GM18909 (cell line): ENCODE measurements around the gene ANKS1A.
"Not testable (repeated sequence)": the region's sequence is repeated elsewhere in the genome, so short reads cannot be mapped to it uniquely, and the experiment has no call there.

Experiments
- ATAC-seq: cut with Tn5 transposase; IDR thresholded peaks from one replicate; pipeline ENCODE4 v1.9.1; 2021; ENCODE audit warnings: mild to moderate bottlenecking; ENCODE audit not compliant: unreplicated experiment, poor library complexity

The ANKS1A gene

DNA sequence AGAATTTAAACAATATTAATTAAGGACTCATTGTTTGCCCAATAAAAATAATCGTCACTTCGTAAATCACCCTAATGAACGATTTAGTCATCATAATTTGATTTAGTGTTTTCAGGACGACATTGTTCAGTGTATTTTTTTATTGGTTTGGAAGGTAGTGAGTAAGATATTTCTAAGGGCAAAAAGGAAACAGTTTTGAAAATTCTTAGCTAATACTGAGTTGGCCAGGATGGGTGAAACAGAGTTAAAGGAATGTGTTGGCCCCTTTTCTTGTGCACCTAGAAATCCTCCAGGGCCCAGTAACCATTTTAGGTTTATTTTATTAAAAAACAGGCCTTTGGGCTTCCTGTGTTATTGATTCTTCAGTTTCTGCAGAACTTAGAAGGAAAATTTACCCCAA lies 25.3 kb downstream of the ANKS1A start:
- ATAC-seq: no peak

DNA sequence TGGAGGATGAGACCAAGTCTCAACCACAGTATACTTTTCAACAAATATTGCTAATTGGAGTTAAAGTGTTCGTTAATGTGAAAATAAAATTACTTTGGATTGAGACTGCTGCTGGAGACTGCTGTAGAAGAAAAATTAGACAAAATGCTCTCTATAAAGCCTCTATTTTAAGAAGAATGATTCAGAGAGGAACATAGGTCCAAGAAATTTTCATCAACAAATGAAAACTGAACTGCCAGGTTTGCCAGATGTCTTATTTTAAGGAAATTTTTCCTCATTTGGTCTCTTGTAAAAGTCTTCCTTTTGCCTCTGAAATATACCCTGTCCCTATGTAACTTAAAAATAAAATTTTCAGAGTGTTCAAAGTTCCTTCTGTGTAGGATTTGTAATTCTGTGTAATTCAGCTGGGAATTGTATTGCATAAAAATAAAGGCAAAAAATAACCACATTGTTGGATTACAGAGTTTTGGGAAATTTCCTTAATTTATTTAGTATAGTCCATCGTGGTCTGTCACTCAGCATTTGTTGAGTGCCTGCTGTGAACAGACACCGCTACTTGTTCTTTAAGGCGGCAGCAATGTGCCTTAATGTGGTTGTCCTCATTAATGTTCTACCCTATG lies 27.4 kb downstream of the ANKS1A start:
- no peak for ATAC-seq

DNA sequence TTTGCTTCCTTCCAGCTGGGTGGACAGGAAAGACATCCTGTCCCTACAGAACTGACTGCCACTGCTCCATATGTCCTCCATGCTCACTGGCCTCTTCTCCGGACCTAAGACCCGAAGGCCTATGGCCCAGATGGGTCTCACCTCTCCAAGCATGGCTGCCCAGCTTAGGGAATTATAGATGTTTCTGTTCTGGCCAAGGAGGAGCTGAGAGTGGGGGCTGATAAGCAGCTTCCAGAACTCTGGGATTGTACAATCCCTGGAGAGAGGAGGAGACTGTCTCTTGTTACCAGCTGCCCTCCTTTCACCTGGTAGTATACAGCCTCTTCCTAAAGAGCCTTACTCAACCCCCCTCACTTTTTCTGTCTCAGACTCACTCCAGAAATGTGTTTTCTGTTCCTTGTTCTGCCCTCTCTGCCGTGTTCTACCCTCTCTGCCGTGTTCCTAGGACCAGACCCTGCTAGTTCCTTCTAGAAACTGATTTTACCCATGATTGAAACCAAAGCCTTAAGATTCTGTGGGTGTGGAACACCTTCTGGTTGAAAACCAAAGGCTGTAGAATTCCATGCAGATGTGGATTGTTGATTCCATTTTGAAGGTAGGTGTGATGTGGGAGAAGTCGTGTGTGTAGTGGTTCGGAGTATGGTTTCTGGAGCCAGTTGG lies 28.7 kb downstream of the ANKS1A start:
- no peak for ATAC-seq

DNA sequence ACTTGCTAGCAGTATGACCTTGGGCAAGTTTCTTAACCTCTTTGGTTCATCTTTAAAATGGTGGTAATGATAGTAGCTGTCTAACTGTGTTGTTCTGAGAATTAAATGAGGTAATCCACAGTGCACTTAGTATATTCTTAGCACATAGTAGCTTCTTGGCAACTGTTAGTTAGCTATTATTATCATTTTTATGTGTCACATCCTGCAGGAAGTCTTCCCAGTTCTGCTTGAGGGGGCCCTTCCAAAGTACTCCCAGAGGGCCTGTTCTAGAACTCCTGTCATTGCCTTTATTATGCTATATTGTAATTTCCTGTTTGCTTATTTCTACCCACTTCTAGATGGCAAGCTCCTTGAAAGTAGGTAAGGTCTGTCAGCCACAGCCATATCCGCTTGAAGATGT lies 30.6 kb downstream of the ANKS1A start:
- ATAC-seq: no peak

DNA sequence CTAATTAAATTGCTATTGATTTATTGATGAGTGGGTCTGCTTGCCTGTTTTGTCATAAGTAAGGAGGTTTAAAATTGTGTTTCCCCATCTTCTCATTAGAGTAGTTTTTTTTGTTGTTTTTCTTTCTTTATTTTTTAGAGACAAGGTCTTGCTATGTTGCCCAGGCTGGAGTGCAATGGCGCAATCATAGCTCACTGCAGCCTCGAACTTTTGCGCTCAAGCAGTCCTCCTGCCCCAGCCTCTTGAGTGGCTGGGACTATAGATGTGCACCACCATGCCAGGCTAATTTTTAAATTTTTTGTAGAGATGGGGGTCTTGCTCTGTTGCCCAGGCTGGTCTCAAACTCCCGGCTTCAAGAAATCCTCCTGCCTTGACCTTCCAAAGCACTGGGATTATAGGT lies 31.0 kb downstream of the ANKS1A start:
- no peak for ATAC-seq

DNA sequence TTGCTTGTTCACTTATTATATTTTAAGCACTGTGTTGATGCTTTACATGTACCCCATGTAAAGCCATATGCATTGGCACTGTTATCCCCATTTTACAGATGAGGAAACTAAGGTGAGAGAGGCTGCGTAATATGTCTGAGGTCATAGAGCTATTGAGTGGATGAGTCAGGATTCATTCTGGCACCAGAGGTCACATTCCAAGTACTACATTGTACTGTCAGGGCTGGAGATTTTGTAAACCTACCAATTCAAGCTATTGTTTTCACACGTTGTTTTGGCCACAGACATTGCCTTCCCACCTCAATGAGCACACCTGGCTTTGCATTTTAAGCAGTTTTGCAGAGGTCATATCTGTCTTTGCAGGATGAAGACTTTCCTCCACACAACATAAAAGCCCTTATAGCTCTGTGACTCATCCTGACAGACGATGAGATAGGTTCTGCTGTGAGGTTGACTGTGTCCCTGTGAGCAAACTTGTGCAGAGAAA lies 33.2 kb downstream of the ANKS1A start:
- ATAC-seq: no peak

DNA sequence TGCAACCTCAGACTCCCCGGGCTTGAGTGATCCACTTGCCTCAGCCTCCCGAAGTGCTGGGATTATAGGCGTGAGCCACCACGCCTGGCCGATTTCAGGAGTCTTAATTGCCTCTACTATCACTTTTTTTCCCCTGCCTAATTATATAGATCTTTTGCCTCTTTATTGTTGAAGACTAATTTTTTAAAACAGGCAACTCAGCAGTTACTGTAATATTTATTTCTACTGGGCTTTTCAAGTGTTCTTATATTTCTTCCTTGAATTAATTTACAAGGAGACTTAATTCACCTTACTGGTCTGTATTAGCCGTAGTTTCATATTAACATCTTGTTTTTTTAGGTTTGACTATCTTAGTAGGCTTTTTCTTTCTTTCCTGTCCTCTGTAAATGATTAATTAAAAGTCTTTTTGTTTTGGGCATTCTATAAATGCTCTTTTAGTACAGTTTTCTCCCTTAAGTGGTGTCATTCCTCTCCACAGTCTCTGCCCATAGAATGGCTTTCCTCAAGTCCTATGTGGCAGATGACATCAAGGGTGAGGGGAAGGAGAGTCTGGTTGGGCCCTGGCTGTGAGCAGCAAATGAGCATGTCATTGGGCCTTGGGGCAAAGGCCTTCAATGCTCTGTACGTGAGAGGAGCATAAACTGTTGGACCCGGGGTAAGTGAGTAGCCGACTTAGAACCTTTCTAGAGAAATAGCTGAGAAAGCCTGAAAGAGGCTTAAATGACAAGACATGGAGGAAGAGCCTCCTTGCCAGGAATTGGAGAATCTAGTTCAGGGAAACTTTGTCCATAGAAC lies 36.0 kb downstream of the ANKS1A start:
- no peak for ATAC-seq

DNA sequence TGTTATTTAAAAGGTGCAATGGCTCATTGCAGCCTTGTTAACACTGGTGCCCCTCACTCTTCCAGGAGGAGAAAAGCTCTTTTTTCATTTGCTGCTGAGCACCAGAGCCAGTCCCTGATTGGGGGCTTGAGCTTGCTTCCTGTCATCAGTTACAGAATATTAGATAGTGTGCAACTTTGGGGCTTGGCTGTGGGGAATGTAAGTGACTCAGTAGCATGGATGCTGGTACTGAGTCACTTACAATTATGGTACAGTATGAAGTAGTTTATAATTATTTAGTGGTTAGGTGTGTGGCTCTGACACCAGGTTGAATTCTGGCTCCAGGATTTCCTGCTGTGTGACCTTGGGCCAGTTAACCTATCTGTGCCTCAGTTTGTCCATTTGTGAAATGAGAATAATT lies 37.6 kb downstream of the ANKS1A start:
- no peak for ATAC-seq

DNA sequence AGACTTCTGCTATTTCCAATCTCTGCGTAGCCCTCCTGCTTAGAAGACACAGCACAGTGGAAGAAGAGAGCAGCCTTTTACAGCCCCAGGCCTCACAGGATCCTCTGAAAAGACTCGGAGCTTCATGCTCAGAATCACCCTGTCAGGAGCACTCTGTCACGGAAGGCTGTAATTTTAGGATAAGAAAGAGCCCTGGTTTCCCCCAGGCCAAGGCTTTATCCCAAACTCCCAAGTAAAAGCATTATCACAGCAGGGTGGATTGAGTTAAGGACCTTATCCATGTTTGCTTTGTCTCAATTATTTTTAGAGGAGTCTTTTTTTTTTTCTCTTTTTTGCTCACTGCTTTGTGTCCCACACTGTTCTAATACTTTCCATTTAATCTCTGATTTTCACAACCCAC lies 39.2 kb downstream of the ANKS1A start:
- no peak for ATAC-seq

DNA sequence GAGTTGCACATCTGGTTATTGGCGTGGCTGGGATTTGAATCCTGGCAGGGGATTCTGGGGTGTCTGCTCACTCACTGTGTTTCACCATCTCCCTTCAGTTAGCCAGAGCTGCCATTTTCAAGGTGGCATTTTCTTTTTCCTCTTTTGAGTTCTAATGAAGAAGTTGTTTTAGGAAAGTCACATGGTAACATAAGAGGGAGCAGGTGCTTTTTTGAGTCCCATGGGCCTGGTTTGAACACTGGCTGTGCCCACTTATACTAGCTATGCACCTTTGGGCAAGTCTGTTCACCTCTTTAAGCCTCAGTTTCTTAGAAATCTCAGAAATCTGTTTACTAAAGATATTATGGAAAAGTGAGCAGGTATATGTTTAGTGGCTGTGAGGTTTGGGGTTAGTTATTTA lies 39.6 kb downstream of the ANKS1A start:
- ATAC-seq: no peak

DNA sequence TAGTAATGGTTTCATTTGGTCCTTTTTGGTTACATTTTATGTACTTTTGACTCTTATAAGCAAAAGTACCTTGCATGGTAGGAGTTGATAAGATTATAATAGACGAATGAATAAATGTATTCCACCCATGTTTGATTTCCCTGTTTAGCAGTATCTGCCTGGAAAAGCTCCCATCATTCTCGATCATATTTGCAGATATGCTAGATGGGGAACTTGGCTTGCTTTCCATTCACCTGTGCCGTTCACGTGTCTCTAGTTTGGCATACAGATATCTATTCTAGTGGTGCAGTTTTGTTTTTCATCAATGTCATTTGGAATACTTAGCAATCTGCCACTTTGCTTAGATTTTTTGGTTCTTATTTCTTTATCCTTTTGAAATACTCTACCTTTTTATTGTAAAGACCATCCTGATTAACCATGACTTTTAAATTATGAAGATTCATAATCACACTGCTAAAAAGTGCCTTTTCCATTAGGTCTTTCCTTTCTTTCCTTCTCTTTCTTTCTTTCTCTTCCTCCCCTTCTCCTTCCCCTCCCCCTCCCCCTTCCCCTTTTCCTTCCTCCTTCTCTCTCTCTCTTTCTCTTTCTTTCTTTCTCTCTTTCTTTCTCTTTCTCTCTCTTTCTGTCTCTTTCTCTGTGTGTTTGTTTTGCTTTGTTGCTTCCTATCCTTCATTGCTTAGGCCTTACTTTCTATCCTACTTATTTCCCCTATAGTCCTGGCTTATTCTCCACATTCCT lies 40.4 kb downstream of the ANKS1A start:
- no peak for ATAC-seq

DNA sequence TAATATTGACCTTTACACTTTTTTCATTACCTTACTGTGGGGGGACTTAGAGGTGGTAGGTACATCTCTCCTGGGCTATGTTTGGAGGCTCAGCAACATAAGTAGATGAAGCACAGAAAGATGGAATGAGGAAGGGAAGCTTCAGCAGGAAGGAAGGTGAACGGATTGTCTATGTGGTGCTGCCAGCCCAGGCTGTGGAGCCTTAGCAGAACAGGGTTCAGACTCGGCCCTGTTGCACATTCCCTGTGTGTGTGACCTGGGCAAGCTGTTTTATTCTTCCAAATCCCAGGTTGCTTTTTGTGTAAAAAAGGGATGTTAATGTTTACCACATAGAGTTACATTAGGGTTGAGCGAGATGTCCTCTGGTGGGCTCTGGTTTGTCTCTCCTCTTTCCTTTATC lies 41.2 kb downstream of the ANKS1A start:
- no peak for ATAC-seq

DNA sequence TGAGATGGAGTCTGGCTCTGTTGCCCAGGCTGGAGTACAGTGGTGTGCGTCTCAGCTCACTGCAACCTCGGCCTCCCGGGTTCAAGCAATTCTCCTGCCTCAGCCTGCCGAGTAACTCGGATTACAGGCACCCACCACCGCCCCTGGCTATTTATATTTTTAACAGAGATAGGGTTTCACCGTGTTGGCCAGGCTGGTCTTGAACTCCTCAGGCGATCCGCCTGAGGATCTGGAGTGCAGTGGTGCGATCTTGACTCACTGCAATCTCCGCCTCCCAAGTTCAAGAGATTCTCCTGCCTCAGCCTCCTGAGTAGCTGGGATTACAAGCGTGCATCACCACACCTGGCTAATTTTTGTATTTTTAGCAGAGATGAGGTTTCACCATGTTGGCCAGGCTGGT lies 43.1 kb downstream of the ANKS1A start:
- ATAC-seq: not testable (repeated sequence)

DNA sequence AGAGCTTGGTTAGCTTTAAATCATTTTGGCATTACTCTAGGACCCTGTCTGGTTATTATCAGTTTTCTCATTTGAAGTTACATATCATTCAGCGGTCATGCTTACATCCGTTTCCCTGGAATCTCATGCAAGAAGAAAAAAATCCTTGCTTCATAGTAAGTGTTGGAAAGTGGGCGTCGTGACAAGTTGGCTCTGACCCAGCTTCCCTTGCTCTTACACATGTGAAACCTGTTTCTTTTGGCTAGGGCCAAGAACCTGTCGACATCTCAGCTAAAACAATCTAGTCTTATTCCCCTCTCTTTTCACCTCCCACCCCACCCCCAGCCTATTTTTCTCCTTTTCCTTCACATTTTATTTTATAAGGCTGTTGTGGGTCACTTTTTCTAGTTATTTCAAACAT lies 45.5 kb downstream of the ANKS1A start:
- ATAC-seq: no peak

DNA sequence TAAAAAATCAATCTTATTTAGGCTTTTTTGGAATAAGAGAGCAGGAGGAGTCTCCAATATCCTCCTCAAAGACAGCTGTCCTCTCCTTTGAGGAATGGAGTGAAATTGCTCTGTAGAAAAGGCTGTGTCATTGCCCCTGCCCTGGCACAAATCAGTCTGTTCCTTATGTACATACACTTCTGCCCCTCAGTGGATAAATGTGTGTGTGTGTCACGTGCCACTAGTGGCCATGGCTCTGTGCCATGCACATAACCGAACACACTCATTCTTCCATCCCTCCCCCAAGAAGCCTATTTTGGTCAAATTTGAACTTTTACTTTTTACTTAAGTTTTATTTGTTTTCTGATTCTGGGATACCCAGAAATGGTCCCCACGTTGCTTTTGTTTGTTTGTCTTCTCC lies 49.2 kb downstream of the ANKS1A start:
- no peak for ATAC-seq

DNA sequence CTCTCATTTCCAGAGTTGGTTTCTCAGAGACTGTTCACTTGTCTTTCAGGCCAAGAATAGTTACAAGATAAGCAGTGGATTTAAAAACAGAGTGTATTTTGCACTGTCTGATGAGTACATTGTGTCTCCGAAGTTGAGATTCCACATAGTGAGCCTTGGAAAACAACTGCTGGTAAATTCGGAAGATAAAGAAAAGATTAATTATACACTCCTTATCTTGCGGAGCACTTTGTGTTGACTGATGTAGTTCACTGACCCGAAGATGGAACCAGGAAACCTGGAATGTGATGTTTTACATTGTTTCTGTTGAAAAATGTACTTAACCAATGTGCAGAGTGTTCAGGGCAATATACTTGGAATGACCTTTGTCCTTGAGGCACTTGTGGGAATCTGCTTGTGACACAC lies 51.0 kb downstream of the ANKS1A start:
- ATAC-seq: no peak

DNA sequence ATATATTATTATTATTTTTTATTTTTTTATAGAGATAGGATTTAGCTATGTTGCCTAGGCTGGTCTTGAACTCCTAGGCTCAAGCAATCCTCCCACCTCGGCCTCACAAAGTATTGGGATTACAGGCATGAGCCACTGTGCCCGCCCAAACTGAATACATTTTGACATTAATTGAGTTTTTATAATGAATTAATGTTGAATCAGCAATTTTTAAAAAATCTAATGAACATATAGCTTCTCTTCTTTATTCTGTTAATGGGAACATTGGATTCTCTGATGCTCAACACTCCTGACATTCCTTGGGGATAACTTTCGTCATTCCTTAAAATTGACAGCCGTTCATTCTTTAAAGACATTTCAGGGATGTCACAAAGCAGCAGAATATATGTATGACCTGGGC lies 52.4 kb downstream of the ANKS1A start:
- ATAC-seq: no peak

DNA sequence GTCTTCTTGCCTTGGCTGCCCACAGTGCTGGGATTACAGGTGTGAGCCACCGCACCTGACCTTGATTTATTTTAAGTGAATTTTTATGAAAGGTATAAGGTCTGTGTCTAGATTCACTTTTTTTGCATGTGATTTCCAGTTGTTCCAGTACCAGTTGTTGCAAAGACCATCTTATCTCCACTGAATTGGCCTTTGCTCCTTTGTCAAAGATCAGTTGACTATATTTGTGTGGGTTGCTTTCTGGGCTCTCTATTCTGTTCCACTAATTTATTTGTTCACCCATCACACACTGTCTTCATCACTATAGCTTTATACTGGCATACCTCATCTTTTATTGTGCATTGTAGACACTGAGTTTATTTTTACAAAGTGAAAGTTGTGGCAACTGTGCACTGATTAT lies 56.3 kb downstream of the ANKS1A start:
- ATAC-seq: no peak

DNA sequence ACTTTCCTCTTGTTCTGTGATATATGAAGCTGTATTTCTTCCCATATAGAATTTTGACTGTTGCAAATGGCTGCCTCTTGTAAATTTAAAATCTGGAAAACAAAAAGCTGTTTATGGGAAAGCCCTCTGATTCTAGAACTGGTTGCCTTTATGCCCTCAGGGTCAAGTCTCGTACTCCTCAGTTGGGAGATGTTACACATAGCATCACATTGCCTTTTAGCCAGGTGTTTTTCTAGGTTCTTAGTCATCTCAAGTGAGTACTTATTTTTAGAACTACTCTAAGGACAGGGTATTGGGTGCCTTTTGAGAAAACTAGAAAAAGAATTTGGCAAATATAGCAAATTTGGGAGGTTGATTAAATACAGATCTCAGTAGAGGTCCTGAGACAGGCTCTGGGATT lies 58.5 kb downstream of the ANKS1A start:
- no peak for ATAC-seq

DNA sequence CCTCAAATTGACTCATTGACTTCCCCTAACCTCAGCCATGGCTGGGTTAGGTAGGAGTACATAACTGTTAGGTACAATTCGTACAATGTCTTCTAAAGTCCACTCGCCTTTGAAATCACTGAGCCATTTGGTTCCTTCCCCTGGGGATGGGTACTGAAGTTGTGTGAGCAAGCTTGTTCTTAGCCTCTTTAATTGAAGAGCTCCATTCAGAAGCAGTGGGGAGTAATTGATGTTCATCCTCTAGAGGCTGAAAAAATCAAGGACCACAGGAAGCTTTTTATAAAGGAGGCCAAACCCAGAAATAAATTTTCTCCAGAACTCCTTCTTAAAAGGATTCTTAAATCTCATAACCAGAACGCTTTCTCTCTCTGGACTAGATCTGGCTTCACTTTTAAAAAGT lies 60.6 kb downstream of the ANKS1A start:
- no peak for ATAC-seq

DNA sequence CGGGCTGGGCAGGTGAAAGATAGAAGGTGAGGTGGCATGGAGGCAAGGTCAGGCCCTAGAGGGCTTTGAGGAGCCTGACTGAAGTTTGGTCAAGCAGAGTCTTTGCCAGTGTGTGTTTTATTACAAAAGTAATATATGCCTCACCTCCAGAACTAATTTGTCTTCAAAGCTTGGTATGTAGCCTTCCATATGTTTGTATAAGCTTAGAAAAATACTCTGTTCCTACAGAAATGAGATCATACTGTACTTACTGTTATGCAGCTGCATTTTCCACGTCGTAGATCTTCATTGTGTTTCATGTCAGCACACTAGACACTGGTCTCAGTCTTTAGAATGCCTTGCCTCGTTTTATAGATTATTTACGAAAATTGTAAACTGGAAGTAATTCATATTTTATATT lies 61.8 kb downstream of the ANKS1A start:
- no peak for ATAC-seq
